Activated T-cell treated with anti-CD3 and anti-CD28 coated beads, Interleukin-2, amount 50 U/mL, for 24 hours (primary cell): ENCODE results near the gene KIAA1549.
"Not testable (repeated sequence)": the region's sequence is repeated elsewhere in the genome, so short reads cannot be mapped to it uniquely, and the experiment has no call there.

Experiments
- DNase-seq: peaks from one replicate; pipeline ENCODE4 v3.0.0-alpha.2; 2020
- H3K27ac Mint-ChIP-seq: 2 replicates; pipeline ENCODE4 v1.8.0; 2020; ENCODE audit warnings: mild to moderate bottlenecking, mixed read lengths
- H3K27me3 Mint-ChIP-seq: 2 replicates; pipeline ENCODE4 v1.8.0; 2020; ENCODE audit warnings: mixed read lengths
- H3K36me3 Mint-ChIP-seq: 2 replicates; pipeline ENCODE4 v1.8.0; 2020; ENCODE audit warnings: low read depth, mixed read lengths
- H3K4me1 Mint-ChIP-seq: 2 replicates; pipeline ENCODE4 v1.8.0; 2020; ENCODE audit warnings: low read depth, mixed read lengths
- H3K4me3 Mint-ChIP-seq: 2 replicates; pipeline ENCODE4 v1.8.0; 2020; ENCODE audit warnings: mild to moderate bottlenecking, moderate library complexity, mixed read lengths
- H3K9me3 Mint-ChIP-seq: 2 replicates; pipeline ENCODE4 v1.8.0; 2020; ENCODE audit warnings: mixed read lengths

KIAA1549 gene

DNA sequence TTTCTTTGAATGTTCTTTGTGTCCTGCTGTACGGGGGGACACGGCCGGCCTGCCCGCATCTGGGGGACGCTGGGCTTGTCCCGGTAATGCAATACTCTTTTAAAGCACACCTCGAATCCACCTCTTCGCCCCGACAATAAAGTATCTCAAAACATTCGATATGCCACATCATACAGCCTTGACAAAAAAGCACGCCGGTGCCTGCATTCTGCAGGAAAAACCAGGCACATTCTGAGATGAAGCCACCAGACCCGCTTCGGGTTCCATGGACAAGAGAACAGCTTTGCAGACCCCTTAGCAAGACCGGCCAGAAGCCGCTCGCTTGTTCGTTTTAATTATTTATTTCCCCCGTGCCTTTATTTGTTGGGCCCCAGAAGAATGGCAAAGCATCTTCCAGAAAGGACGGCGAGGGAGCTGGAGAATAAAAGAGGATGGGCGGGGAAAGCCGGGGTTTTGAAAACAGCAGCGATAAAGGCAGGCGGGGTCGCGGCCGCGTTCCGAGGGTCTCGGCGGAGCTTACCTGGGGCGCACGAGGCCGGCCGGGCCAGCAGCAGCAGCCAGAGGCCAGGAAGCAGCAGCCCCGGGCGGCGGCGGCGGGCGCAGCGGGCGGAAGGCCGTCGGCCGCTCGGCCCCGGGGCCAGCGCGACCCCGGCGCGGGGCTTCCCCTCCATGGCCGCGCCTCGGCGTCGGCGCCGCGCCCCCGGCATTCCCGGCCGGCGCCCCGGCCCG lies 462 bp downstream of the KIAA1549 start:
- H3K27ac Mint-ChIP-seq = peak overlapping the region; percentile 63
- peaks cover 47% of the 10 kb centered on the region for H3K27me3 Mint-ChIP-seq
- DNase-seq = peak; percentile 49
- H3K4me3 Mint-ChIP-seq = peak overlapping the region; percentile 82
- H3K36me3 Mint-ChIP-seq = no peaks in the 10 kb centered on the region
- no peaks in the 10 kb centered on the region for H3K9me3 Mint-ChIP-seq
- peaks cover 14% of the 10 kb centered on the region for H3K4me1 Mint-ChIP-seq

DNA sequence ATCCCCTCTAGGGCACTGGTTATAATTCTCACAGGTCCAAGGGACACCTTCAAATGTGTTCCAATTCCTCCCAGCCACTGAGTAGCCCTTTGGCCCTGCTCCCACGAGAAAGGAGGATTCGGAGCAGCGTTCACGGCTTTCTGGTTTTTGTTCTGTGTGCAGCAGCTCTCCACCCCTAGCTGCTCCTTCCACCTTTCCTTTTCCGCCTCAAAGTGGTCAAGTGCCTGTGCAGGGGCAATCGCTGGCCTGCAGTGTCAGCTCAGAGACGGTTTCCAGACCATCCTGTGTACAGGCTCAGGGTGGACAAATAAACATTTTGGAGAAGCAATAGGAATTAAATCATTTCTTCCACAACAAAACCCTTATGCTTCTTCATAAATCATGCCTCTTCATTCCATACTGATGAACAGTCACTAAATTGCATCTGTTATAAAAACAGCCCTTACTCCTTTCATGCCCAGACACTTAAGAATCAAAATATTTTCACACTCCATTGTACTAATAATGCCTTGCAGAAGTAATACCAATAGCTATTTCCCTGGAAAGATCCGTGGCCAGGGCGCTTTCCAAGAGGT lies 1.1 kb downstream of the KIAA1549 start:
- H3K36me3 Mint-ChIP-seq = no peaks in the 10 kb centered on the region
- H3K27me3 Mint-ChIP-seq = peaks cover 47% of the 10 kb centered on the region
- H3K4me3 Mint-ChIP-seq = peak overlapping the region; percentile 82
- H3K27ac Mint-ChIP-seq = no peak overlapping the region
- DNase-seq = no peak
- H3K4me1 Mint-ChIP-seq = peaks cover 14% of the 10 kb centered on the region
- H3K9me3 Mint-ChIP-seq = no peaks in the 10 kb centered on the region

DNA sequence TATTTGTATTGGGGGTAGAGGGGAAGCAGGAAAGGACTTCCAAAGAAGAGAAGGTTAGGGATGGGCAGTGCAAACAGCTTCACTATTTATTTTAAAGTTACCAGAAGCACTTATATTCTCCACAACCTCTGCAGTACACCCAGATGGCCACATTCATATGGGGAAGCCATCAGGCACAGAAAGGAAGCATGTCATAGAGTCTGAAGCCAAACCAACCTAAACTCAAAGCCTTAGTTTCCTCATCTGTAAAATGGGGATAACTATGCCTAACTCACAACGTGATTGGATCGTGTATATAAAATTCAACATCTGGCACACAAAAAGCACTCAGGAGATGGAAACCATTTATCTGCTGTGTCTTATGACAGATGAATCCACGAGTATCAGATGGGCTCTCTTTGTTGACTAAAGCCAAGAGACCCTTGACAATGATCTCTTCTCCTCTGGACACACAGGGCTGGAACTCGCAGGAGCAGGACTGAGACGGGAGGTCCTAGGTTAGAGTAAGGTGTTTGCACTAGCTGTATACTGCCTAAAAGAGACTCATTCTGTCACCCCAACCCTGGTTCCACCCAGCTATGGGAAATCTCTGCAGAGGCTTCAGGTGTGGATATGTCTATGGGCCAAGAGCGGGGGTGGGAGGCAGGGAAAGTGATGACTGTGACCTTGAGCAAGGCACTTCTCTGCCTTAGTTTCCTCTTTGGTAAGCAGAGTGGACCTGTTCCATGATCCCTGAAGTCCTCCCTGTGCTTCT lies 1.8 kb downstream of the KIAA1549 start:
- peaks cover 14% of the 10 kb centered on the region for H3K4me1 Mint-ChIP-seq
- no peak overlapping the region for H3K27ac Mint-ChIP-seq
- DNase-seq = no peak
- no peaks in the 10 kb centered on the region for H3K9me3 Mint-ChIP-seq
- H3K27me3 Mint-ChIP-seq = peaks cover 47% of the 10 kb centered on the region
- H3K36me3 Mint-ChIP-seq = no peaks in the 10 kb centered on the region
- H3K4me3 Mint-ChIP-seq = no peak overlapping the region

DNA sequence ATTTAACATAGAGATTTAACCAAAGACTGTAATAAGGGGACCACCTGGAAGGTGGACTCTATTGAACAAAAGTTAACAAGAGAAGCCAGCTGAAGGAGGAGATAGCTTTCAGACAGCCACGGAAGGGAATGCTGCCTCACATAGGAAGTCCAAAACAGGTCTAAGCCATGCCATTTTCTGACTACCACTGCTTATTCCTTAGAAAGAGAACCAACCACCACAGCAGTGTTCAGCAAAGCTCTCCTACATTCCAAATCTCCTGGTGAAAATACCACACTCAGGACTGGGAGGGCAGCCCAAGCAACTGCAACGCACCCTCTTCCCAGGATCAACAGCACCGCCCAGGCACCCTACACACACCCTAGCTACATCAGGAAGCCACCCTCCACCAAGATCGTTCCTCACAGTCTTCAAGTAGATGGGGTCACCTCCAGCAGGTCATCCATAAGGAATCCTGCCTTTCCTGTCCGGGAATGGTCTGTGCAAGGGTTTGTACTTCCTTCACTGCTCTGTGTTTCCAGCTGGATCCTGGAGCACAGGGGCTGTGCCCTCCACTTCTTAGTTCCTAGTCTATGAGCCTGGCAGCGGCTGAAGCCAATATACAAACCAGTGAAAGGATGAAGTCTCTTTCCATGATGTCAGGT lies 2.5 kb downstream of the KIAA1549 start:
- DNase-seq = no peak
- Mint-ChIP-seq H3K4me1 (peaks cover 14% of the 10 kb centered on the region), H3K27ac (no peak overlapping the region), H3K36me3 (no peaks in the 10 kb centered on the region), H3K27me3 (peaks cover 50% of the 10 kb centered on the region), H3K9me3 (no peaks in the 10 kb centered on the region), H3K4me3 (no peak overlapping the region)

DNA sequence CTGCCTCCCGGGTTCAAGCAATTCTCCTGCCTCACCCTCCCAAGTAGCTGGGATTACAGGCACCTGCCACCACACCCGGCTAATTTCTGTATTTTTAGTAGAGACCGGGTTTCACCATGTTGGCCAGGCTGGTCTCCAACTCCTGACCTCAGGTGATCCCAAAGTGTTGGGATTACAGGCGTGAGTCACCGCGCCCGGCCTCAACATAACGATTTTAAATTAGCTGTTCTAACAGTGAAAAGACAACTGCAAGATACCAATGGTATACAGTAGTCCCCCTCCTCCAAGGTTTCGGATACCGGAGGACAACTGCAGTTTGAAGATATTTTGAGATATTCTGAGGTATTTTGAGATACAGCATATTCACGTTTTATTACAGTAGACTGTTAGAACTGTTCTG lies 5.0 kb downstream of the KIAA1549 start:
- peaks cover 34% of the 10 kb centered on the region for H3K27me3 Mint-ChIP-seq
- H3K4me1 Mint-ChIP-seq, H3K36me3 Mint-ChIP-seq, H3K27ac Mint-ChIP-seq, H3K9me3 Mint-ChIP-seq, H3K4me3 Mint-ChIP-seq, DNase-seq: not testable (repeated sequence)

DNA sequence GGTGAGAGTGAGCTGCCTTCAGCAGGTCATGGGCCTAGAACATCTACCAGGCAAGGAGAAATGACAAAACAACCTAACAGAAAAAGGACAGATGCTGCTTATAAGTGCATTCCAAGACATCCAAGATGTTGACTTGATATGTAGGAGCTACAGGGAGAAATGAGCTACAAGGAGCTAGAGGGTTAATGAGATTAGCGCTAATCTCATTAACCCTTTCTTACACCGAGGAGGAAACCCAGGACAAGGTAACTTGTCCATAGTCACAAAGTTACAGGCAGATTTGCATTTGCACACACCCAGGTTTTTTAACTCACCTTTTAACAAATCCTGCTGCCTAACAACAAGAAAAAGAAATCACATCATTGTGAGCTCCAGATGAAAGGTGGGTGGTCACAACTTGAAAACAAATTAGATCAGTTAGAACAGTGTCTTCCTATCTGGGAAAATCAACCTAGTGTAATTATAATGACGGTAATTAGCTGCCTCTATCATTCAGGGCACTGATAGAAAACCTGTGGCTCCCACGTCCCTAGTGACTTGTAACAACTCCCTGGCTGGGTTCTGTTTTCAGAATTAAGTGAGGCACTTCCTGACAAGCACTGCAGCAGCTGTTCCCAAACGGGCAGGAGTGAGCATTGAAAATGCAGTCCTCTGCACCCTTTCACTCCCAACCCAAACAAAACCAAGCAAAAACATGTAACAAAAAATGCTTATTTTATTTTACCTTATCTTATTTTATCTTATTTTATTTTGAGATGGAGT lies 5.7 kb downstream of the KIAA1549 start:
- Mint-ChIP-seq H3K36me3 (no peaks in the 10 kb centered on the region), H3K4me1 (peaks cover 5% of the 10 kb centered on the region), H3K4me3 (no peak overlapping the region)

DNA sequence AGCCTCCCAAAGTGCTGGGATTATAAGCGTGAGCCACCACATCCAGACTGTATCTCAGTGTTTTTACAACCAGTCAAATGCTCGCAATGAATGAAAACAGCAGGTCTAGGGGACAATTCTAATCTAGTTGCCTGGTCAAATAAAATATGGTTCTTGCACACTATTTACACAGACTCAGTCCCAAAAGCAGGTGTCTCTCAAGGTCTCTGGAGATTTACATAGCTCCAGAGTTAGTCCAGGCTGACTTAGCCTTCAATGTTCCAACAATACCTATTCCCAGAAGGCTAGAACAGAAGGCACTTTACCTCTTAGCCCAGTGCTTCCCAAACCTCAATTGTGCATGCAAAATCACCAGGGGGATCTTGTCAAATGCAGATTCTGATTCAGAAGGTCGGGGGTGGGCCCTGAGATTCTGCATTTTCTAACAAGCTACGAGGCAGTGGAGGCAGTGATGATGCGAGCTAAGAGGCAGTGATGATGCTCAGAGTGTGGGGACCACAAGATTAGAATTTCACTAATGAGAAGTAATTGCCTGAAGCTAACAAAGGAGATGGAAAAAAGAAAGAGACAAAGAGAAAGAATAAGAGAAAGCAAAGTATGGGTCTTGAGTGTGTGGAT lies 6.4 kb downstream of the KIAA1549 start:
- no peak overlapping the region for H3K4me3 Mint-ChIP-seq
- no peak overlapping the region for H3K27ac Mint-ChIP-seq
- no peak for DNase-seq
- peaks cover 23% of the 10 kb centered on the region for H3K27me3 Mint-ChIP-seq
- no peaks in the 10 kb centered on the region for H3K4me1 Mint-ChIP-seq
- no peaks in the 10 kb centered on the region for H3K9me3 Mint-ChIP-seq
- no peaks in the 10 kb centered on the region for H3K36me3 Mint-ChIP-seq

More for the DNA sequence above, 5.7 kb downstream of the KIAA1549 start:
- Mint-ChIP-seq H3K27ac (no peak overlapping the region), H3K27me3 (peaks cover 31% of the 10 kb centered on the region), H3K9me3 (no peaks in the 10 kb centered on the region)
- no peak for DNase-seq

DNA sequence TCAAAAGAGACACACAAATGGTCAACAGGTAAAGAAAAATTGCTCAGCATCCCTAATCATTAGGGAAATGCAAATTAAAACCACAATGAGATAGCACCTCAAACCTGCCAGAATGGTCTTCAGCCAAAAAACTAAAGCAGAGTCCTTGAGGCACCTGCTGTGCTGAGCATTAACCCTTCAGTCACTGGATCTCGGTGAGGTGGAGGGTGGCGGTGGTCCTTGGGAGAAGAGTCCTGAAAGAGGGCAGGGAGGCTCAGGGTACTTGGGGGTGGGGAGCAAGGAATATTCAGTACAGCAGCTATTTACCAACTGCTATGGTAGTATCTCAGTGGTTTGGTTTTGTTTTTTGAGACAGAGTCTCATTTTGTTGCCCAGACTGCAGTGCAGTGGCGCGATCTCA lies 7.1 kb downstream of the KIAA1549 start:
- no peaks in the 10 kb centered on the region for H3K36me3 Mint-ChIP-seq
- H3K4me1 Mint-ChIP-seq = no peaks in the 10 kb centered on the region
- H3K9me3 Mint-ChIP-seq = no peaks in the 10 kb centered on the region
- no peak overlapping the region for H3K4me3 Mint-ChIP-seq
- peaks cover 16% of the 10 kb centered on the region for H3K27me3 Mint-ChIP-seq
- no peak for DNase-seq
- H3K27ac Mint-ChIP-seq = no peak overlapping the region

DNA sequence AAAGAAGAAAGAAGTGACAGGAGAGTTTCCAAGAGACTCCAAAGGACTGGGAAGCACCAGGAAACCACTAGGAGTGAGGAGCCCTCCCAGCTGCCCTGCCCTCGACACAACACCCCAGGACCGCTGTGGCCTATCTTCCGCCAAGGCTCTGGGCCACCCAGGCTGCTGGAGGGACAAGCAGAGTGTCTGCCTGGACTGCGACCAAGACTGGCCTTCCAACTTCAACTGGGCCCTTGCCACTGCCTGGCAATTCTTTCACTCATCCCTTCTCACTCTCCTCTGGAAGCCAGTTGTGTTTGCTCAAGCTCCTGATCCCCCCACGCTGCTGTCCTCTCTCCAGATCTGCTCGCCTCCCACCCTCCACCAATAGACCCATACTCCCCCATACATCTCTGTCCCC lies 10.2 kb downstream of the KIAA1549 start:
- no peaks in the 10 kb centered on the region for H3K36me3 Mint-ChIP-seq
- no peak overlapping the region for H3K4me3 Mint-ChIP-seq
- peaks cover 3% of the 10 kb centered on the region for H3K27me3 Mint-ChIP-seq
- DNase-seq = no peak
- H3K9me3 Mint-ChIP-seq = no peaks in the 10 kb centered on the region
- H3K4me1 Mint-ChIP-seq = no peaks in the 10 kb centered on the region
- H3K27ac Mint-ChIP-seq = no peak overlapping the region

DNA sequence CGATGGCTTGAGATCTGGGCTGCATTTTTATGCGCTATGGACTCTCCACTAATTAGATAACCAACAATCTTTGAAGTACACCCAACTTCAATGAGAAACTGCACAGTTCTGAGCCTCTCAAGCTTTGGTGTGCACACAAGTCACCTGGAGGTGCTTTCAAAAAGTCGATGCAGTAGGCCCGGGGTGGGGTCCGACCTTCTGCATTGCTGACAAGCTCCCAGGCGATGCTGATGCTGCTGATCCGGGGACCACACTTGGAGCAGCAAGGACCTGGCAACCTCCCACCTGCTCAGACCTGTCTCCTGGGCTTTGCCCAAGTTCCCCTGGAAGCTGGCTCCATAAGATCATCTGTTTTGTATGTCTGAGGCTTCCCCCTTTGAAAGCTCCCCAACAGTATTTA lies 10.7 kb downstream of the KIAA1549 start:
- Mint-ChIP-seq H3K9me3 (no peaks in the 10 kb centered on the region), H3K27me3 (peaks cover 3% of the 10 kb centered on the region), H3K4me3 (no peak overlapping the region), H3K4me1 (no peaks in the 10 kb centered on the region), H3K36me3 (no peaks in the 10 kb centered on the region), H3K27ac (no peak overlapping the region)
- DNase-seq = no peak

DNA sequence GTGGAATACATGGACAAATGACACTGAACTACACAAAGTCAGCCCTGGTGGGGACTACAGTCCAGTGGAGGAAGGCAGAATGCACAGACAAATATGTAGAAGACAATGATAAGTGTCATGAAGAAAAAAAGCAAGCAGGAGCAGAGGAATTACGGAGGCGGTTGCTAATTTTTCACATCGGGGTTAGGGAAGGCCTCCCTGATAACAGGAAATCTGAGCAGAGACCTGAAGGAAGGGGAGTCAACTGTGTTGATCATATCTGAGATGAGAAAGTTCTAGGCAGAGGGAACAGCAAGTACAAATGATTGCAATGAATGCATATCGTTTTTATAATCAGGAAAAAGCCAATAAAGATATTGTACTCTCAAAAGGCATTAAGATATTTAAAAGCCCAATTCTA lies 14.0 kb downstream of the KIAA1549 start:
- Mint-ChIP-seq H3K4me1 (peaks cover 1% of the 10 kb centered on the region), H3K27me3 (no peaks in the 10 kb centered on the region), H3K9me3 (no peaks in the 10 kb centered on the region), H3K4me3 (no peak overlapping the region), H3K36me3 (no peaks in the 10 kb centered on the region), H3K27ac (no peak overlapping the region)
- DNase-seq = no peak

DNA sequence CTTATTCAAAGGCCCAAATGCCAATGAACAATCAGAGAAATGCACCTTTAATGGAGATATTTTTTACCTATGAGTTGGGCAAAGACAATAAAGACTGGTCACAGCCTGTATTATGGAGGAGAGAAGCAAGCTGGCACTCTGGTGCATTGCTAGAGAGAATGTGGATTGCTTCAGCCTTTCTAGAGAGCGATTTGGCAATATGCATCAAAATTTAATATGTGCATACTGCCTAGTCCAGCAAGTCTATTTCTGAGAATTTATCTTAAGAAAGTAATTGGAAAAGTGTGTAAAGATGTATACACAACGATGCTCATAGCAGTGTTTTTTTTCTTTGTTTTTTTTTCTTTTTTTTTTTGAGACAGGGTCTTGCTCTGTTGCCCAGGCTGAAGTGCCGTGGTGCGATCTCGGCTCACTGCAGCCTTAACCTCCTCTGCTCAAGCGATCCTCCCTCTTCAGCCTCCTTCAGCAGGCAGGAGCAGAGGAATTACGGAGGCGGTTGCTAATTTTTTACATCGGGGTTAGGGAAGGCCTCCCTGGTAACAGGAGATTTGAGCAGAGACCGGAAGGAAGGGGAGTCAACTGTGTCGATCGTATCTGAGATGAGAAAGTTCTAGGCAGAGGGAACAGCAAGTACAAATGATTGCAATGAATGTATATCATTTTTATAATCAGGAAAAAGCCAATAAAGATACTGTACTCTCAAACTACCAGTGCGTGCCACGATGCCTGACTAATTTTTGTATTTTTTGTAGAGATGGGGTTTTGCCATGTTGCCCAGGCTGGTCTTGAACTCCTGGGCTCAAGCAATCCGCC lies 16.4 kb downstream of the KIAA1549 start:
- no peak for DNase-seq
- no peaks in the 10 kb centered on the region for H3K9me3 Mint-ChIP-seq
- H3K27me3 Mint-ChIP-seq = no peaks in the 10 kb centered on the region
- peaks cover 1% of the 10 kb centered on the region for H3K4me1 Mint-ChIP-seq
- no peak overlapping the region for H3K27ac Mint-ChIP-seq
- no peak overlapping the region for H3K4me3 Mint-ChIP-seq
- H3K36me3 Mint-ChIP-seq = no peaks in the 10 kb centered on the region

DNA sequence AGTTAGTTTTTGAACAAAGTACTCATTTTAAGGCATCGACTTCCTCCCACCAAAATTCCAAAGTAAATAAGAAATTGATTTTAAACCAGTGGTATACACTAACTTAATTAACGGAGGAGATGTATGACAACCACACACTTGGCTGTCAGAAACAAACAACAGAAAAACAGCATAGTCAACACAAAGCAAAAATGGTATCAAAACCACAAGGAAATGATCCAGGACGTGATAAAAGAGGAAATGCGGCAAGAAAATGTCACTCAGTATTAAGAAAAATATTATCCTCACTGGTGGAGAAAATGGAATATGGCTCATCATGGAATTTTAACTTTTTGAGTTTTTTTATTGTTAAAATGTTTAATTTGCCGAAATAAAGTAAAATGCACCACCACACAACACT lies 17.5 kb downstream of the KIAA1549 start:
- Mint-ChIP-seq H3K9me3 (no peaks in the 10 kb centered on the region), H3K27me3 (no peaks in the 10 kb centered on the region), H3K27ac (no peak overlapping the region), H3K4me3 (no peak overlapping the region), H3K4me1 (peaks cover 1% of the 10 kb centered on the region), H3K36me3 (no peaks in the 10 kb centered on the region)
- no peak for DNase-seq
